ENCODE results near the gene ZNF804B. TPM values are rescaled to one million over a fixed set of nuclear protein-coding genes. Genes with fewer than 3 reads are reported as not detected.

The ZNF804B gene
- total RNA-seq, 1 donor from 2014 or later: not detected

DNA sequence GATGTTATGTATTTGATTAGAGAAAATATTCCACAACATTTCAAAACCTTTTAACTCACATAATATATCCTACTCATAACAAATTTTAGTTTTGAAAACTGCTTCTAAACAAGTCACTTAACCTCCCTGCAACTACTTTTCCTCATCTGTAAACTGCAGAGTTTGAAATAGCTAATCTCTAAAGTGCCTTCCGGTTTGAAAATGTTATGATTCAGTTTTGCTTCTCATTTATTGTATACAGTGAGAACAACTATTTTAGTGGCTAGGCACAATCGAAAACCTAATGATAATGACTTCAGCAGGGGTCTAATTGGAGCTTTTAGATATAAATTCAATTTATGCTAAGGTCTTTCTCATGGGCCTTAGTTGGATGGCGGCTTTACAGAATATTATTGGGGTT is 66.7 kb downstream of the ZNF804B start:
- Mint-ChIP-seq H3K9me3 (ENCODE audit: unreplicated experiment) (no peaks in the 10 kb centered on the region), H3K27me3 (ENCODE audit: unreplicated experiment) (no peaks in the 10 kb centered on the region), H3K27ac (ENCODE audit: unreplicated experiment) (no peak overlapping the region), H3K36me3 (ENCODE audit: unreplicated experiment) (no peaks in the 10 kb centered on the region), H3K4me1 (ENCODE audit: unreplicated experiment) (no peaks in the 10 kb centered on the region), H3K4me3 (ENCODE audit: unreplicated experiment) (no peak overlapping the region)
- TF ChIP-seq, protein P1, sequence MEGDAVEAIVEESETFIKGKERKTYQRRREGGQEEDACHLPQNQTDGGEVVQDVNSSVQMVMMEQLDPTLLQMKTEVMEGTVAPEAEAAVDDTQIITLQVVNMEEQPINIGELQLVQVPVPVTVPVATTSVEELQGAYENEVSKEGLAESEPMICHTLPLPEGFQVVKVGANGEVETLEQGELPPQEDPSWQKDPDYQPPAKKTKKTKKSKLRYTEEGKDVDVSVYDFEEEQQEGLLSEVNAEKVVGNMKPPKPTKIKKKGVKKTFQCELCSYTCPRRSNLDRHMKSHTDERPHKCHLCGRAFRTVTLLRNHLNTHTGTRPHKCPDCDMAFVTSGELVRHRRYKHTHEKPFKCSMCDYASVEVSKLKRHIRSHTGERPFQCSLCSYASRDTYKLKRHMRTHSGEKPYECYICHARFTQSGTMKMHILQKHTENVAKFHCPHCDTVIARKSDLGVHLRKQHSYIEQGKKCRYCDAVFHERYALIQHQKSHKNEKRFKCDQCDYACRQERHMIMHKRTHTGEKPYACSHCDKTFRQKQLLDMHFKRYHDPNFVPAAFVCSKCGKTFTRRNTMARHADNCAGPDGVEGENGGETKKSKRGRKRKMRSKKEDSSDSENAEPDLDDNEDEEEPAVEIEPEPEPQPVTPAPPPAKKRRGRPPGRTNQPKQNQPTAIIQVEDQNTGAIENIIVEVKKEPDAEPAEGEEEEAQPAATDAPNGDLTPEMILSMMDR (IDR thresholded peaks at IDR 0.05): no peak
- DNase-seq (ENCODE audit: extremely low spot score, unreplicated experiment): no peak

DNA sequence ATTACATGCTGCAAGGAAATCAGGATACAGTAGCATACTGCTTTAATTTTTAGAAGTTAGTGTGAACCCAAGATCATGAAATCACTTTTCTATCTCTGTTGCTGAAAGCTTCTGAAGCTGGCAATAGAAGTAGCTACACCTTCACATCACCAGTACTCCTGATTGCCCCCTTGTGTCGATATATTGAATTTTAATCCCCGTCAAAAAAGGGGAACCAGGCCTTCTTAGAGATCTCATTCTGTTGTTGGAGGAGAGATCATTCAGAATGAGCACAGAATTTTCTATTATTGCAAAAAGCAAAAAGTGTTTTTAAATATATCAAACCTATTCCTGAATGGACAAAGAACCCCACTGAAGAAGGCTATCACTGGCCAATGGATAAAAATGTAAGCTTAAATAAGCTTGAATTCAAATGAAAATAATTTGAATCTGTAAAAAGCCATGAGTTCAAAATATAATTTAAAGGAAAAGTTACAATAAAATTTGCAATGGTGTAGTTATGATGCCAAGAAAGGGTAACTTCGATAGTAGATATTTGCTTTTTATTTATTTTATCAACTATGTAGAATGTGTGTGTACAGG is 75.7 kb downstream of the ZNF804B start:
- H3K36me3 Mint-ChIP-seq (ENCODE audit: unreplicated experiment): no peaks in the 10 kb centered on the region
- H3K9me3 Mint-ChIP-seq (ENCODE audit: unreplicated experiment): no peaks in the 10 kb centered on the region
- TF ChIP-seq, protein P1 (IDR thresholded peaks at IDR 0.05): peak; percentile 54
- H3K4me1 Mint-ChIP-seq (ENCODE audit: unreplicated experiment): no peaks in the 10 kb centered on the region
- no peak for DNase-seq (ENCODE audit: extremely low spot score, unreplicated experiment)
- H3K27ac Mint-ChIP-seq (ENCODE audit: unreplicated experiment): no peak overlapping the region
- peaks cover 3% of the 10 kb centered on the region for H3K27me3 Mint-ChIP-seq (ENCODE audit: unreplicated experiment)
- no peak overlapping the region for H3K4me3 Mint-ChIP-seq (ENCODE audit: unreplicated experiment)

DNA sequence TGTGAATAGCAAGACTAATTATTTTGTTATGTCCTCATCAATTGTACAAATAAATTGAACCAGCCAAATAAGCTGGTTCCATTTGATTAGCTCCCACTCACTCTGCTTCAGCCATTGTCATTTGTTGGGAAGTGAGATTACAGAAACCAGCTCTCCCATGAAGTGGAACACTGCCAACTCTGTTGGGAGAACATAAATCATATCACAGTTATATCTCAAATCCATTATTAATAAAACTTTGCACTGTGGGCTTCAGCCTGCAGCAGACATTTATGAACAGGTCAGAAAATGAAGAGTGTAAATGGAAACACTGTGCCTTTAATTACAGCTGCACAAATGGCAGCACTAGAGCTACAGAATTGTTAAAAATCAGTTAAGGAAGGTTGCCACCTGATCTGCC is 82.7 kb downstream of the ZNF804B start:
- Mint-ChIP-seq H3K9me3 (ENCODE audit: unreplicated experiment) (no peaks in the 10 kb centered on the region), H3K4me1 (ENCODE audit: unreplicated experiment) (no peaks in the 10 kb centered on the region), H3K27me3 (ENCODE audit: unreplicated experiment) (no peaks in the 10 kb centered on the region), H3K27ac (ENCODE audit: unreplicated experiment) (no peak overlapping the region), H3K4me3 (ENCODE audit: unreplicated experiment) (no peak overlapping the region), H3K36me3 (ENCODE audit: unreplicated experiment) (no peaks in the 10 kb centered on the region)
- TF ChIP-seq, protein P1 (IDR thresholded peaks at IDR 0.05): no peak
- DNase-seq (ENCODE audit: extremely low spot score, unreplicated experiment): no peak

DNA sequence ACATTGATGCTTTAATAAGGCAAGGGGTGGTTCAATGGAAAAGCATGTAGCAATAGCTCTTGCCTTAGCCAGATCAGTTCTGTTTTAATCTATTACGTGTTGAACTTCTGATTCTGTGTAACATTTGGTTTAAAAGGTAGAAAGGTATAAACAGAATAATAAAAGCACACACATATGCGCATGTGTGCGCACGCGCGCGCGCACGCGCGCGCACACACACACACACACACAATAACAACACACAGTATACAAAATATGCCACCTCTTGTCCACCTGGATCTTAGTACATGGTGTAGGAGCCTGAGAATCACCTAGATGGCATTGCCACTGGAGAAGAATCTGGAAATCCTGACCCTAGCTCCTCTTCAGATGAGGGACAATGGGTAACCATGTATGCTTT is 85.6 kb downstream of the ZNF804B start:
- TF ChIP-seq, protein P1 (IDR thresholded peaks at IDR 0.05): no peak
- no peak for DNase-seq (ENCODE audit: extremely low spot score, unreplicated experiment)
- no peaks in the 10 kb centered on the region for H3K9me3 Mint-ChIP-seq (ENCODE audit: unreplicated experiment)
- no peaks in the 10 kb centered on the region for H3K27me3 Mint-ChIP-seq (ENCODE audit: unreplicated experiment)
- H3K4me1 Mint-ChIP-seq (ENCODE audit: unreplicated experiment): no peaks in the 10 kb centered on the region
- no peak overlapping the region for H3K27ac Mint-ChIP-seq (ENCODE audit: unreplicated experiment)
- H3K4me3 Mint-ChIP-seq (ENCODE audit: unreplicated experiment): no peak overlapping the region
- H3K36me3 Mint-ChIP-seq (ENCODE audit: unreplicated experiment): no peaks in the 10 kb centered on the region

DNA sequence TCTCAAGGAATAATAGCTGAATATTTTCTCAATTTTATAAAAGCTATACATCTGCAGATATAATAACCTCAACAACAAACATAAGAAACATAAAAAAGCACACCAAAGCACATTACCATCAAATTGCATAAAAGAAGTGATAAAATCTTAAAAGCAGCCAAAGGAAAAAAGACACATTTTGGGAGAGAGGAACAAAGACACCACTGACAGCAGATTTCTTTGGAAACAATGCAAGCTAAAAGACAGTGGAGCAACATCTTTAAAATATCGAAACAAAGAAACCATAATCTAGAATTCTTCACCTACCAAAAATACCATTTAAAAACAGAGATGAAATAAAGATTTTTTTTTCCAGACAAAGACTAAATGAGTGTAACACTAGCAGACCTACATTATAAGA is 91.7 kb downstream of the ZNF804B start:
- H3K27me3 Mint-ChIP-seq (ENCODE audit: unreplicated experiment): no peaks in the 10 kb centered on the region
- TF ChIP-seq, protein P1 (IDR thresholded peaks at IDR 0.05): no peak
- no peaks in the 10 kb centered on the region for H3K4me1 Mint-ChIP-seq (ENCODE audit: unreplicated experiment)
- no peak for DNase-seq (ENCODE audit: extremely low spot score, unreplicated experiment)
- H3K27ac Mint-ChIP-seq (ENCODE audit: unreplicated experiment): no peak overlapping the region
- H3K36me3 Mint-ChIP-seq (ENCODE audit: unreplicated experiment): no peaks in the 10 kb centered on the region
- no peak overlapping the region for H3K4me3 Mint-ChIP-seq (ENCODE audit: unreplicated experiment)
- H3K9me3 Mint-ChIP-seq (ENCODE audit: unreplicated experiment): peaks cover 3% of the 10 kb centered on the region
